Adipocyte (in vitro differentiated cells): ENCODE data around the gene ITGA11.

Experiments
- DNase-seq: peaks from one replicate; pipeline ENCODE4 v3.0.0-alpha.2; 2015; ENCODE audit warnings: low read depth
- H3K27me3 ChIP-seq: replicated peaks from 2 replicates; pipeline ENCODE4 v1.7.0; 2013; ENCODE audit warnings: mild to moderate bottlenecking, low read length, moderate library complexity; ENCODE audit not compliant: control insufficient read depth, insufficient read depth
- H3K36me3 ChIP-seq: 2 replicates; pipeline ENCODE4 v1.7.0; 2013; ENCODE audit warnings: low read length, mild to moderate bottlenecking, moderate library complexity; ENCODE audit not compliant: control insufficient read depth, insufficient read depth, severe bottlenecking
- H3K4me1 ChIP-seq: 2 replicates; pipeline ENCODE4 v1.7.0; 2013; ENCODE audit warnings: mild to moderate bottlenecking, low read length, moderate library complexity; ENCODE audit not compliant: control insufficient read depth, insufficient read depth
- H3K4me3 ChIP-seq: 2 replicates; pipeline ENCODE4 v1.7.0; 2013; ENCODE audit warnings: mild to moderate bottlenecking, low read length, moderate library complexity
- H3K9ac ChIP-seq: 2 replicates; pipeline ENCODE4 v1.7.0; 2013; ENCODE audit warnings: mild to moderate bottlenecking, low read length, moderate library complexity
- H3K9me3 ChIP-seq: 2 replicates; pipeline ENCODE4 v1.7.0; 2013; ENCODE audit warnings: mild to moderate bottlenecking, low read length, moderate library complexity; ENCODE audit not compliant: control insufficient read depth

The ITGA11 gene

DNA sequence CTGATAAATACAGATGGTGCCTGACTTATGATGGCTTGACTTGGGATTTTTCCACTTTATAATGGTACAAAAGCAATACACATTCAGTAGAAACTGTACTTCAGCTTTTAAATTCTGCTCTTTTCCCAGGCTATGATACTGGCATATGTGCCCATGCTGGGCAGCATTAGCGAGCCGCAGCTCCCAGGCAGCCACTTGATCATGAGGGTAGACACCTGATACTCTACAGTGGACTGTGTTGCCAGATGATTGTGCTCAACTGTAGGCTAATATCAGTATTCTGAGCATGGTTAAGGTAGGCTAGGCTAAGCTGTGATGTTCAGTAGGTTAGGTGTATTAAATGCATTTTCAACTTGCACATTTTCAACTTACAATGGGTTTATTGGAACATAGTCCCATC lies 172.1 kb downstream of the ITGA11 start:
- Histone ChIP-seq H3K36me3 (no peaks in the 10 kb centered on the region), H3K4me1 (peaks cover 15% of the 10 kb centered on the region), H3K9ac (no peak overlapping the region), H3K4me3 (no peak overlapping the region), H3K27me3 (no peaks in the 10 kb centered on the region), H3K9me3 (no peaks in the 10 kb centered on the region)
- no peak for DNase-seq

DNA sequence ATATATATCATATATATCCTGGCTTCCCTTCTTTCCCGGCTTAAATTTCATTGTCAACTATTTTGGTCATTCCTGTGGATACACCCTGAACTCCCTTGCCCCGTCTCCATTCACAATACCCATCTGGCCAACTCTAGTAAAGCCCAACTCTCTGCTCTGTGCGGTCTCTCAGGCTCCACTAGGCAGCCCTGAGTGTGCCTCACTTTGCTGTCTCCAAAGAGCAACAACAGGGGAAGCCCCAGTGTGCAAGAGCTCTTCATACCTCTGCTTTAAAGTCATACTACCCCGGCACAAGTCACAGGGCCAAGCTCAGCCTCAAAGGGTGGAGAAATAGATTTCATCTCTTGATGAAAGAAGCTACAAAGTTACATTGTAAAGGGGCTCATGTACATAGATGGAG lies 173.3 kb downstream of the ITGA11 start:
- Histone ChIP-seq H3K4me1 (peaks cover 15% of the 10 kb centered on the region), H3K36me3 (no peaks in the 10 kb centered on the region), H3K9me3 (no peaks in the 10 kb centered on the region), H3K9ac (no peak overlapping the region), H3K27me3 (no peaks in the 10 kb centered on the region), H3K4me3 (peak overlapping the region; percentile 3)
- peak; percentile 36 for DNase-seq

DNA sequence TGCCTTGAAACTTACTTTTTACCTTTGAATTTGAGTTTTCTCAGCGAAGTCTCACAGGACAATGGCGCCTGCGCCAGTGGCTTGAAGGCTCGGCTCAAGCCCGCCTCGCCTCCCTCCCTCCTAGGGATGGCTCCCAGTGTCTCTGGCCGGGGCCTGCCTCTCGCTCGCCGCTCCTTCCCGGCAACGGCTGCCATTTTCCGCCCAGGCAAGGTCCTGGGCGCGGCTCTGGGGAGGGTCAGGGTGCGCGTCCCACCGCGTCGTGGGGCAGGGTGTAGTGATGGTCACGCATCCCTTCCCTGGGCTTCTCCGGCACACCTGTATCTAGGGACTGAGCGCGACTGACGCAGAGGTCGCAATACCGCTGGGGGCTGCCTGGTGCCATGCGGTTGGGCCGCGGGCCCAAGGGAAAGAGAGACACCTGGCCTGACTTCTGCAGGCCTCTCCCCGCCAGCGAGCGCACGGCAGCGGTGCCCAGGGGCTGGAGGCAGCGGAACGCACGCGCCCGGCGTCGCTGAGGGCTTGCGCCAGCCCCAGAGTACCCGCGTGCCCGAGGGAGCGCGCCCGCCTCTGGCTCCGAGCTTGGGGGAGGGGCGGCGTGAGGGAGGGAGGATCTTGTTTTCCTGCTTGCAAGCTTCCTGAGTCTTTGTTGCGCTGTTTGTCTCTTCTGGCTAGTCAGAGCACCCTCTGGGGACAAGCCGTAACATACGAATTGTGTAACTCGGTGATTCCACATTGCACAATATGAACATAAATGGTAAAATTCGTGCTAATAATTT lies 175.1 kb downstream of the ITGA11 start:
- no peaks in the 10 kb centered on the region for H3K36me3 ChIP-seq
- peak; percentile 95 for DNase-seq
- H3K4me3 ChIP-seq: peak overlapping the region; percentile 84
- H3K4me1 ChIP-seq: peaks cover 20% of the 10 kb centered on the region
- H3K27me3 ChIP-seq: no peaks in the 10 kb centered on the region
- H3K9me3 ChIP-seq: no peaks in the 10 kb centered on the region
- H3K9ac ChIP-seq: peak overlapping the region; percentile 89

DNA sequence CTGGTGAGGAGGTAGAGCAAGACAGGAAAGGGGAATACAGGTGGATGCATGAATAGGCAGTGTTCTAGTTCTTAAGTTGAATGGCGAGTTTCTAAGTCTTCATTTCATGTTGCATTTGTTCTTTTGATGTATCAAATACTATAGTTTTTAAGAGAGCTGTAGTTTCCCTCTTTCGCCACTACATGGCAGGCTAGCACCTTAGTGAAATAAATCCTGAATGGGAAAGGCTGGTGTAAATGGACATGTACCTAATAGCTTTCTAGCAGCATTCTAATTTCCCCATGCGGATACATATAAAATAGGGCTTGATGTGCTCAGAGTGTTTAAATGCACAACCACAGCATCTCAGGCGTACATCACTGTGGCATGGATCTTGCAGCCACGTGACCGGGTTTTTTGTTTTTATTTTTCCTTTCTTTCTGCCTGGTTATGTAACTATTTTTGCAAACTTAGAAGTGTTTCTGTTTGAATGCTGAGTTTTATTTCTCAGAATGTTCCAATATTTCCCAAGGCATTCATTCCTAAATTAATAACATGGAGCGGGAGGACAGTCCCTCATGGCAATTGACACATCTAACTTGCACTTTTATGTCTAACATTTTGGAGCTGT lies 178.9 kb downstream of the ITGA11 start:
- no peaks in the 10 kb centered on the region for H3K36me3 ChIP-seq
- H3K9me3 ChIP-seq: no peaks in the 10 kb centered on the region
- peak; percentile 90 for DNase-seq
- peaks cover 12% of the 10 kb centered on the region for H3K4me1 ChIP-seq
- H3K9ac ChIP-seq: peak overlapping the region; percentile 44
- H3K4me3 ChIP-seq: peak overlapping the region; percentile 62
- H3K27me3 ChIP-seq: no peaks in the 10 kb centered on the region

DNA sequence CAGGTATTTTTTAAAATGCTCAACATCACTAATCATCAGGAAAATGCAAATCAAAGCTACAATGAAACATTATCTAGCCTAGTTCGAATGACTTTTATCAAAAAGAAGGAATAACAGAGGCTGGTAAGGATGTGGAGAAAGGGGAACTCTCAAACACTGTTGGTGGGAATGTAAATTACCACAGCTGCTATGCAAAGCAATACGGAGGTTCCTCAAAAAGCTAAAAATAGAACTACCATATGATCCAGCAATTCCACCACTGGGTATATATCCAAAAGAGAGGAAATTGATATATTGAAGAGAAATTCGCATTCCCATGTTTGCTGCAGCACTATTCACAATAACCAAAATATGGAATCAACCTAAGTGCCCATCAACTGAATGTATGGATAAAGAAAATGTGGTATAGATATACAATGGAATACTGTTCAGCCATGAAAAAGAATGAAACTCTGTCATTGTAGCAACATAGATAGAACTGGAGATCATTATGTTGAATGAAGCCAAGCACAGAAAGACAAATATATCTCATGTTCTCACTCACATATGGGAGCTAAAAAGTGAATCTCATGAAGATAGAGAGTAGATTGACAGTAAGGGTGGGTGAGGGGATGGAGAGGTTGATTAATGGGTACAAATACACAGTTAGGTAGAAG lies 182.8 kb downstream of the ITGA11 start:
- no peak for DNase-seq
- Histone ChIP-seq H3K4me1 (peaks cover 5% of the 10 kb centered on the region), H3K27me3 (no peaks in the 10 kb centered on the region), H3K36me3 (no peaks in the 10 kb centered on the region), H3K9me3 (peaks cover 7% of the 10 kb centered on the region), H3K4me3 (no peak overlapping the region), H3K9ac (no peak overlapping the region)
